ENCODE results near the gene ANKRD33B. TPM values are rescaled to one million over a fixed set of nuclear protein-coding genes. Genes with fewer than 3 reads are reported as not detected.

The ANKRD33B gene
- total and polyA plus RNA-seq, 2 experiments from 2014 or later: 0.71 to 1.5 TPM

- no peak for DNase-seq
- no peaks in the 10 kb centered on the region for H3K9me2 ChIP-seq (ENCODE audit: insufficient read depth)
- H3K27me3 ChIP-seq (replicated peaks; ENCODE audit: insufficient read depth): no peaks in the 10 kb centered on the region
- no peaks in the 10 kb centered on the region for H4K20me1 ChIP-seq (ENCODE audit: insufficient read depth)
- no peaks in the 10 kb centered on the region for H3K4me1 ChIP-seq (ENCODE audit: insufficient read depth)
- TF ChIP-seq EZH2 (IDR thresholded peaks at IDR 0.05; ENCODE audit: insufficient read depth, poor library complexity, severe bottlenecking) (no peak), EZH2phosphoT487 (IDR thresholded peaks at IDR 0.05; ENCODE audit: insufficient read depth, low read depth) (no peak)
- no peaks in the 10 kb centered on the region; the same call in 1 of the 2 replicates for H3K79me2 ChIP-seq (ENCODE audit: insufficient read depth)
- H3K4me2 ChIP-seq (ENCODE audit: unreplicated experiment): no peak overlapping the region
- no peaks in the 10 kb centered on the region for H3K9me3 ChIP-seq (ENCODE audit: low read depth)
- H3K27ac ChIP-seq: no peak overlapping the region
- no peak overlapping the region for H3K9ac ChIP-seq
- H3K36me3 ChIP-seq (ENCODE audit: low read depth): no peaks in the 10 kb centered on the region
- in situ Hi-C loops (cut with MboI): no loop called here
- no peak overlapping the region for H2AFZ ChIP-seq
- WGBS, 2 experiments (ENCODE audit: low coverage in 1 of 2, low lambda C conversion rate in 2 of 2, missing lambda C conversion rate in 2 of 2): 93 to 94% methylated on average over 4 of the region's 4 CpGs
- no peak overlapping the region for H3K4me3 ChIP-seq
- no peaks in the 10 kb centered on the region for H3F3A ChIP-seq (ENCODE audit: insufficient read depth)
Measured at GRCh38 chr5:10586008-10586407, 22.1 kb downstream of the ANKRD33B start.

DNA sequence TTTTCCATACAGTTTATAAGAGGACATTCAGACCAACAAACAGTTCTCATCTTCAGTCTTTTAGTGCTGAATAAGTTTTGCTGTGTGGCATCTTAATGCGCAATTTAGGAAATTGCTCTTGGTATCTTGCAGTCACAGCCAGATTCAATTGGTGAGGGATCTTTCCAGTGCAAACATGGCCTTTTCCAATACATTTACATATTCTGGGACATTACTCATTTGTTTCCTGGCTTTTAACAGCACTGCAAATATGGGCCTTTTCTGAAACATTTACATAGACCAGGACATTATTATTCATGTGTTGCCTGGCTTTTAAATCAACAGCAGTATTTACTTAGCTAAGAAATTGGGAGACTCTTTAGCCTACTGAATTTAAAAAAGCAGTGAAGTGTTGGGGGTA is 22.7 kb downstream of the ANKRD33B start:
- Histone ChIP-seq H3K9me2 (ENCODE audit: insufficient read depth) (no peaks in the 10 kb centered on the region), H4K20me1 (ENCODE audit: insufficient read depth) (no peaks in the 10 kb centered on the region), H3K9me3 (ENCODE audit: low read depth) (no peaks in the 10 kb centered on the region), H3F3A (ENCODE audit: insufficient read depth) (no peaks in the 10 kb centered on the region), H3K4me2 (ENCODE audit: unreplicated experiment) (no peak overlapping the region), H3K4me3 (no peak overlapping the region), H2AFZ (no peak overlapping the region), H3K9ac (no peak overlapping the region), H3K27ac (no peak overlapping the region), H3K36me3 (ENCODE audit: low read depth) (no peaks in the 10 kb centered on the region), H3K4me1 (ENCODE audit: insufficient read depth) (no peaks in the 10 kb centered on the region), H3K27me3 (replicated peaks; ENCODE audit: insufficient read depth) (no peaks in the 10 kb centered on the region), H3K79me2 (ENCODE audit: insufficient read depth) (no peaks in the 10 kb centered on the region; the same call in 1 of the 2 replicates)
- TF ChIP-seq EZH2phosphoT487 (IDR thresholded peaks at IDR 0.05; ENCODE audit: insufficient read depth, low read depth) (no peak), EZH2 (IDR thresholded peaks at IDR 0.05; ENCODE audit: insufficient read depth, poor library complexity, severe bottlenecking) (no peak)
- WGBS, 2 experiments (ENCODE audit: low coverage in 1 of 2, low lambda C conversion rate in 2 of 2, missing lambda C conversion rate in 2 of 2): 100% methylated on average over 1 of the region's 1 CpG
- in situ Hi-C loops (cut with MboI): no loop called here
- no peak for DNase-seq

- Histone ChIP-seq H3K9ac (no peak overlapping the region), H3F3A (ENCODE audit: insufficient read depth) (no peaks in the 10 kb centered on the region), H3K27ac (no peak overlapping the region), H3K79me2 (ENCODE audit: insufficient read depth) (no peaks in the 10 kb centered on the region; the same call in 1 of the 2 replicates), H3K36me3 (ENCODE audit: low read depth) (no peaks in the 10 kb centered on the region), H3K4me3 (no peak overlapping the region), H3K4me1 (ENCODE audit: insufficient read depth) (no peaks in the 10 kb centered on the region), H3K9me3 (ENCODE audit: low read depth) (no peaks in the 10 kb centered on the region), H3K27me3 (replicated peaks; ENCODE audit: insufficient read depth) (no peaks in the 10 kb centered on the region), H2AFZ (no peak overlapping the region), H3K4me2 (ENCODE audit: unreplicated experiment) (no peak overlapping the region), H3K9me2 (ENCODE audit: insufficient read depth) (no peaks in the 10 kb centered on the region), H4K20me1 (ENCODE audit: insufficient read depth) (no peaks in the 10 kb centered on the region)
- no peak for TF ChIP-seq EZH2 (IDR thresholded peaks at IDR 0.05; ENCODE audit: insufficient read depth, poor library complexity, severe bottlenecking)
- no peak for TF ChIP-seq EZH2phosphoT487 (IDR thresholded peaks at IDR 0.05; ENCODE audit: insufficient read depth, low read depth)
- WGBS, 2 experiments (ENCODE audit: low coverage in 1 of 2, low lambda C conversion rate in 2 of 2, missing lambda C conversion rate in 2 of 2): 87 to 90% methylated on average over 8 of the region's 8 CpGs
- no peak for DNase-seq
- in situ Hi-C loops (cut with MboI): no loop called here
Measured at GRCh38 chr5:10588109-10588775, 24.4 kb downstream of the ANKRD33B start.

GRCh38 chr5:10588779-10589447 is 25.0 kb downstream of the ANKRD33B start:
- DNase-seq: no peak
- no peaks in the 10 kb centered on the region; the same call in 1 of the 2 replicates for H3K79me2 ChIP-seq (ENCODE audit: insufficient read depth)
- no peaks in the 10 kb centered on the region for H3K9me2 ChIP-seq (ENCODE audit: insufficient read depth)
- H3K27ac ChIP-seq: no peak overlapping the region
- H3F3A ChIP-seq (ENCODE audit: insufficient read depth): no peaks in the 10 kb centered on the region
- no peak overlapping the region for H3K9ac ChIP-seq
- no peaks in the 10 kb centered on the region for H3K4me1 ChIP-seq (ENCODE audit: insufficient read depth)
- H3K27me3 ChIP-seq (replicated peaks; ENCODE audit: insufficient read depth): no peaks in the 10 kb centered on the region
- 78 to 86% methylated on average over 11 of the region's 11 CpGs for WGBS, 2 experiments (ENCODE audit: low coverage in 1 of 2, low lambda C conversion rate in 2 of 2, missing lambda C conversion rate in 2 of 2)
- no peak overlapping the region for H2AFZ ChIP-seq
- TF ChIP-seq EZH2 (IDR thresholded peaks at IDR 0.05; ENCODE audit: insufficient read depth, poor library complexity, severe bottlenecking): no peak
- TF ChIP-seq EZH2phosphoT487 (IDR thresholded peaks at IDR 0.05; ENCODE audit: insufficient read depth, low read depth): no peak
- H3K36me3 ChIP-seq (ENCODE audit: low read depth): no peaks in the 10 kb centered on the region
- in situ Hi-C loops (cut with MboI): no loop called here
- no peak overlapping the region for H3K4me3 ChIP-seq
- no peaks in the 10 kb centered on the region for H4K20me1 ChIP-seq (ENCODE audit: insufficient read depth)
- no peaks in the 10 kb centered on the region for H3K9me3 ChIP-seq (ENCODE audit: low read depth)
- no peak overlapping the region for H3K4me2 ChIP-seq (ENCODE audit: unreplicated experiment)
